Omental fat pad (tissue), 4 donors: Measurements from ENCODE around the gene MAN1C1. TPM values are rescaled to one million over a fixed set of nuclear protein-coding genes. Genes with fewer than 3 reads are reported as not detected.
A peak's percentile ranks its signal among the peaks of the same experiment; 100 is the strongest.

Experiments used
- ATAC-seq: fragments of 150-250 bp; one replicate; pipeline ENCODE4 v1.9.1; 2016; ENCODE audit warnings: mild to moderate bottlenecking, moderate library complexity; ENCODE audit not compliant: low FRiP score
- DNase-seq: peaks from one replicate; pipeline ENCODE4 v3.0.0-alpha.2; 2019; ENCODE audit warnings: low spot score
- CTCF ChIP-seq, 3 donors: fragments of 450-650 bp; IDR thresholded peaks; one replicate each; pipeline ENCODE4 v1.5.1; 2016 to 2017; ENCODE audit warnings: antibody characterized with exemption in 3 of 3, mild to moderate bottlenecking in 3 of 3, moderate library complexity in 2 of 3
- total RNA-seq, 4 donors: library from RNA; depleted of rRNA; stranded (reverse); fragments of >200 nt; gene quantifications; one replicate each; pipeline ENCODE4 v1.1.0, GENCODE V29; 2016

MAN1C1 gene
- total RNA-seq, 4 donors from 2014 or later, result 21.0 to 47.4 (median 24.4) TPM

GRCh38 chr1:25712299-25712970 lies 95.8 kb downstream of the MAN1C1 start:
- ATAC-seq, result no peak
- TF ChIP-seq CTCF (IDR thresholded peaks at IDR 0.05), result no peak

GRCh38 chr1:25713961-25714360 lies 97.4 kb downstream of the MAN1C1 start:
- no peak for TF ChIP-seq CTCF (IDR thresholded peaks at IDR 0.05)
- DNase-seq (no peak), ATAC-seq (no peak)

More at GRCh38 chr1:25712299-25712970, 95.8 kb downstream of the MAN1C1 start:
- DNase-seq, result no peak

- DNase-seq (no peak), ATAC-seq (no peak)
- no peak for TF ChIP-seq CTCF (IDR thresholded peaks at IDR 0.05)
These were observed 97.9 kb downstream of the MAN1C1 start for GRCh38 chr1:25714372-25714931.

- DNase-seq (no peak), ATAC-seq (peak; percentile 13)
- no peak for TF ChIP-seq CTCF (IDR thresholded peaks at IDR 0.05)
These were observed 99.3 kb downstream of the MAN1C1 start for GRCh38 chr1:25715888-25716287.

- TF ChIP-seq CTCF (IDR thresholded peaks at IDR 0.05), result no peak
- ATAC-seq (peak; percentile 72), DNase-seq (no peak)
These were observed 99.7 kb downstream of the MAN1C1 start for GRCh38 chr1:25716320-25716719.

- ATAC-seq, result no peak
- DNase-seq, result no peak
- no peak for TF ChIP-seq CTCF (IDR thresholded peaks at IDR 0.05)
These were observed 102.1 kb downstream of the MAN1C1 start for GRCh38 chr1:25718732-25719131.

- DNase-seq, result no peak
- no peak for ATAC-seq
- no peak for TF ChIP-seq CTCF (IDR thresholded peaks at IDR 0.05)
These were observed 104.0 kb downstream of the MAN1C1 start for GRCh38 chr1:25720624-25721023.
